ENCODE results near the gene ECE2.
"Not testable (repeated sequence)": the region's sequence is repeated elsewhere in the genome, so short reads cannot be mapped to it uniquely, and the experiment has no call there.

ECE2 gene

DNA sequence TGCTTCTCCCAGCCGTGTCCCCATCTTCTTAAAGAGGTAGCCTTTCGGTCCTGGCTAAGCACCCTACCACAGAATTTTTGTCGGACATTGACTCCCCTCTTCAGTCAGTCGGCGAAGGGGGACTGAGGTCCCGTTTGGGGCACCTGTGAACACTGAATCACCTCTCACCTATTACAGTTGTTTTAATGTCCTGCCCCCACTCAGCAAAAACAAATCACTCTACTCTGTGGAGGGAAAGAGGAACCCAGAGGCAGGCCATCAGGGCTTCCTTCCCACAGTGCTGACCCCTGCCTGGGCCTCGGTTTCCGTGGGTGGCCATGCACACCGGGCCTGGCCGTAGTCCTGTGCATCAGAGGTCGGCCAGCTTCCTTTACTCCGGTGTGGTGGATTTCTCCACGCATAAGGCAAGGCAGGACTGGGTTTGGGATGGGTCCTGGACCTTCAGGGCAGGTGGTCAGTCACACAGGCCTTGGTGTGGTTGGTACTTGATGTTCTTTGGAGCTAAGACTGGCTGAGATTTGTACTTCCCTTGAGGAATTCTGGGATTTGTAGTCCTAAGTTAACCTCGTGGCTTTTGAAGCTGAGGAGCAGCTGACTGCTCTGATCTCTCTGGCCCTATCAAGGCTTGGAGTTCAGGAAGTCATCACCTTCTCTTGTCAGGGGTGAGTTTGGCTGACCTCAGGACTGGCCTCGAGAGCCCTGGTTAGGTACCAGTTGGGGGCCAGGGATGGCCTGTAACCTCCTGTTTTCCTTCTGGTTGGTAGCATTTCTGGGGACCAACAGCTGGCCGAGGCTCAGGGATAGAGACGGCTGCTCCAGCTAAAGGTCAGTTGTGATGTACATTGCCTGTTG is 61.0 kb downstream of the ECE2 start:
- H3K27me3 Mint-ChIP-seq (ENCODE audit: low read depth), result no peaks in the 10 kb centered on the region
- no peak for DNase-seq (ENCODE audit: low spot score)
- H3K27ac Mint-ChIP-seq, result peak overlapping the region; percentile 90
- peak overlapping the region; percentile 89 for H3K4me3 Mint-ChIP-seq
- H3K4me1 Mint-ChIP-seq (ENCODE audit: low read depth), result peaks cover 45% of the 10 kb centered on the region
- H3K9me3 Mint-ChIP-seq, result no peaks in the 10 kb centered on the region
- peaks cover 31% of the 10 kb centered on the region for H3K36me3 Mint-ChIP-seq (ENCODE audit: low read depth)

GRCh38 chr3:184337399-184337714 is 61.5 kb downstream of the ECE2 start, which contains the start of gene FAM131A:
TSS of gene FAM131A (plus strand) at chr3:184337600. CDS start at chr3:184337631, 31 bp downstream.
- Mint-ChIP-seq H3K9me3 (no peaks in the 10 kb centered on the region), H3K4me3 (peak within 1 kb of the TSS; percentile 89), H3K36me3 (ENCODE audit: low read depth) (peaks cover 25% of the 10 kb centered on the region), H3K27ac (peak within 1 kb of the TSS; percentile 90), H3K27me3 (ENCODE audit: low read depth) (no peaks in the 10 kb centered on the region), H3K4me1 (ENCODE audit: low read depth) (peaks cover 42% of the 10 kb centered on the region)
- DNase-seq (ENCODE audit: low spot score), result no peak

GRCh38 chr3:184337981-184338380 is 62.2 kb downstream of the ECE2 start:
- peaks cover 36% of the 10 kb centered on the region for H3K4me1 Mint-ChIP-seq (ENCODE audit: low read depth)
- H3K4me3 Mint-ChIP-seq, result peak overlapping the region; percentile 8
- H3K27me3 Mint-ChIP-seq (ENCODE audit: low read depth), result no peaks in the 10 kb centered on the region
- no peak for DNase-seq (ENCODE audit: low spot score)
- H3K9me3 Mint-ChIP-seq, result no peaks in the 10 kb centered on the region
- H3K36me3 Mint-ChIP-seq (ENCODE audit: low read depth), result peaks cover 19% of the 10 kb centered on the region
- no peak overlapping the region for H3K27ac Mint-ChIP-seq

DNA sequence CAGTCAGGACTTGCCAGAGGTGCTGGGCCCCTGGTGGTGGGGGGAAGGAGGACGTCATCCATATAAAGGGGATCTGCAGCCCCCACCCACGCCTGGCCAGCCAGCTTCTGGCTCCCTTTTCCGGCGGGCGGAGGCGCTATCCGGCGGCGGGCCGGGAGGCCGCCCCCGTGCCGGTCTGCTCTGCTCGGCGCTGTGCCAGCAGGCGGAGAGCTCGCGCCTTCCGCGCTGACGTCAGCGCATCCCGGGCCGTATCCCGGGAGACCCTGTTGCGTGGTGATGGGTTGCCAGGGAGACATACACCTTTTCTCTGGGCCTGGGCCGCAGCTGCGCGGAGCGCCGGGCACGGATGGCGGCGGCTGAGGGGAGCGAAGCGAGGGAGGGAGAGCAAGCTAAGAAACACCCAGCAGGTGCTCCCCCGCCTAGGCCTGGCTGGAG is 62.7 kb downstream of the ECE2 start:
- no peaks in the 10 kb centered on the region for H3K9me3 Mint-ChIP-seq
- H3K4me3 Mint-ChIP-seq, result no peak overlapping the region
- no peaks in the 10 kb centered on the region for H3K27me3 Mint-ChIP-seq (ENCODE audit: low read depth)
- H3K27ac Mint-ChIP-seq, result no peak overlapping the region
- DNase-seq (ENCODE audit: low spot score), result no peak
- peaks cover 13% of the 10 kb centered on the region for H3K36me3 Mint-ChIP-seq (ENCODE audit: low read depth)
- peaks cover 30% of the 10 kb centered on the region for H3K4me1 Mint-ChIP-seq (ENCODE audit: low read depth)

DNA sequence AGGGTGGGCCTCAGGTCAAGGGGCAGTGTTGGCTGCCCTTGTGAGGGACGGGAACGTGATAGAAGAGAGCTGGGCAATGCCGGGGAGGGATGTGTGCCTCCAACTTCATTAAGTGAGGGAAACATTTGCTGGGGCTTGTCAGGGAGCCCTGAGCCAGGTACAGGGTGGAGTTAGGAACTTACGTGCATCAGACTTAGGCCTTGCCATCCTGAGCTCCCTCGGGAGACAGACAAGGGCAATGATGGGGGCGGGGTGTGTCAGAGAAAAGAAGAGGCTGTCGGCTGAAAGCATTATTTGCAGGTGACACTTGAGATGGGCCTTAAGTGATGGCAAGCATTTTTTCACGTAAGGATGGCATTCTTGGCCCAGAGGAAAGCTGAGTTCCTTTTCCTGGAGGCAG is 63.2 kb downstream of the ECE2 start:
- no peak overlapping the region for H3K4me3 Mint-ChIP-seq

GRCh38 chr3:184339451-184340135 is 63.8 kb downstream of the ECE2 start:
- not testable (repeated sequence) for H3K27ac Mint-ChIP-seq; H3K9me3 Mint-ChIP-seq; H3K4me3 Mint-ChIP-seq; H3K27me3 Mint-ChIP-seq (ENCODE audit: low read depth); H3K36me3 Mint-ChIP-seq (ENCODE audit: low read depth); DNase-seq (ENCODE audit: low spot score)
- peaks cover 19% of the 10 kb centered on the region for H3K4me1 Mint-ChIP-seq (ENCODE audit: low read depth)

More for the DNA sequence above, 63.2 kb downstream of the ECE2 start:
- H3K36me3 Mint-ChIP-seq (ENCODE audit: low read depth), result peaks cover 9% of the 10 kb centered on the region
- H3K27me3 Mint-ChIP-seq (ENCODE audit: low read depth), result no peaks in the 10 kb centered on the region
- H3K4me1 Mint-ChIP-seq (ENCODE audit: low read depth), result peaks cover 25% of the 10 kb centered on the region
- no peaks in the 10 kb centered on the region for H3K9me3 Mint-ChIP-seq
- H3K27ac Mint-ChIP-seq, result no peak overlapping the region
- DNase-seq (ENCODE audit: low spot score), result no peak

- H3K27ac Mint-ChIP-seq, result no peak overlapping the region
- H3K4me1 Mint-ChIP-seq (ENCODE audit: low read depth), result peaks cover 6% of the 10 kb centered on the region
- H3K36me3 Mint-ChIP-seq (ENCODE audit: low read depth), result no peaks in the 10 kb centered on the region
- DNase-seq (ENCODE audit: low spot score), result no peak
- no peaks in the 10 kb centered on the region for H3K9me3 Mint-ChIP-seq
- no peak overlapping the region for H3K4me3 Mint-ChIP-seq
- no peaks in the 10 kb centered on the region for H3K27me3 Mint-ChIP-seq (ENCODE audit: low read depth)
Measured at GRCh38 chr3:184341925-184342324, 66.1 kb downstream of the ECE2 start.
